ENCODE measurements around the gene TMEM184C. TPM values are rescaled to one million over a fixed set of nuclear protein-coding genes. Genes with fewer than 3 reads are reported as not detected.

TMEM184C gene
- 43.2 TPM for total RNA-seq

GRCh38 chr4:147617173-147617840 is at the start of gene TMEM184C:
Gene TMEM184C (plus strand): TSS chr4:147617397. CDS start chr4:147617957, 560 bp downstream.

DNA sequence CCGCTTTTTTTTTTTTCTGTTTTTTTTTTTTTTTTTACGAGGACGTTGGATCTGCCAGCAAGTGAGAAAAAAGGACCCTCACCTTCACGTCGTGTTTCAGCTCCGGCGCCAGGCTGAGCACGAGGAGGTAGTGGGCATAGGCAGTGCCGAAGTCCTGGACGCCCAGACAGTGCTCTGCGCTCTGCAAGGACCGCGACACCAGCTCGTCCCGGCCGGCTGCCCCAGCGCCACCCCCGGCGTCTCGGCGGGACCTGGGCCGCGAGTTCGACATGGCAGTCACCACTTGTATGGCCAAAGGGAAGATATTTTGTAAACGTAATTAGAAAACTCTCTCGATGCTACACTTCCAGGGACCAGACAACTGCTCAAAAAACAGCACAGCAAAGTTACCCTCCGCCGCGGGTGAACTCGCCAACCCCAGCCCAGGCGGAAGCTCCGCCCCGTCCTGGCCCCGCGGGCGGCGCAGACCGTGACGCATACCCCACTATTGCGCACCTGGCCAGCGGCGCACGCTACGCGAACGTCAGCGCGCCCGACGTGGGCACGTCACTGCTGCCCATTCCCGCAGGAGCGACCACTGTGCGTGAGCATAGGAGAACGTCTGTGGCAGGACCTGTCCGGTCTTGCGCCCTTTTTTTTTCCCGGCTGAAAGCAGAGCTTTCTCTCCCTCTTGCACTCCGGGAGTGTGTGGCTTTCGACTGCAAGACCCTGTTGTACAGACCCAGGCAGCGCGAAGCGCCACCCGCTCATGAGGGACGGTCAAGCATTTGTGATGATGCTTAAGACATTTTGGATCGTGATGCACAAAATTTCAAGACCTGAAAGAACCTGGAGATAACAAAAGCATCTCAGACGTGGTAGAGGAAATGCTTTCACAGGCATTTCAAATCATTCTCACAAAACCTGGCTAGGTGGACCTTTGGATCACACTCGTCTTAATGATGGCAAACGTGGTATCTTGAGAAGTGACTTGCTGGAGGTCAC is 66.8 kb downstream of the TMEM184C start, which contains the start of gene PRMT9:
TSS of gene PRMT9 (minus strand) at position 447 of the 984 bp plus-strand sequence. CDS start at position 271, 176 bp downstream.

Other genes with a start within 250 kb of the TMEM184C start
- 11.0 TPM for gene EDNRA, start 136.3 kb upstream of the TMEM184C start, total RNA-seq
- gene PRMT9, start 66.8 kb downstream of the TMEM184C start, total RNA-seq: 14.1 TPM
- 2.2 TPM for gene ARHGAP10, start 114.7 kb downstream of the TMEM184C start, total RNA-seq

Data from parietal lobe (tissue), 1 donor.